Vagina (tissue), 2 donors: ENCODE measurements around the gene RPS6KA5.

Source experiments
- CTCF ChIP-seq, 3 experiments: fragments of 450-650 bp in 2 of 3; fragments of 200-600 bp in 1 of 3; sonication (generic) in 1 of 3; IDR thresholded peaks; one replicate each; pipeline ENCODE4 v1.5.1; 2017 to 2019; ENCODE audit warnings: antibody characterized with exemption in 3 of 3, mild to moderate bottlenecking in 2 of 3, moderate library complexity in 2 of 3
- POLR2A ChIP-seq, 2 donors: fragments of 450-650 bp; IDR thresholded peaks; one replicate each; pipeline ENCODE4 v1.6.1; 2017; ENCODE audit warnings: antibody characterized with exemption in 2 of 2, mild to moderate bottlenecking in 2 of 2, moderate library complexity in 2 of 2
- POLR2AphosphoS5 ChIP-seq, 2 donors: sonication (generic); formaldehyde crosslinking; IDR thresholded peaks; one replicate each; pipeline ENCODE4 v1.9.0; 2017; ENCODE audit warnings: antibody characterized with exemption in 2 of 2, mild to moderate bottlenecking in 2 of 2, low read depth in 1 of 2; ENCODE audit not compliant: insufficient read depth in 1 of 2

GRCh38 chr14:91046488-91047072 is 13.9 kb downstream of the RPS6KA5 start:
- TF ChIP-seq CTCF (IDR thresholded peaks at IDR 0.05) (no peak), POLR2A (IDR thresholded peaks at IDR 0.05) (no peak), POLR2AphosphoS5 (IDR thresholded peaks at IDR 0.05; ENCODE audit: insufficient read depth in 1 of 2, low read depth in 1 of 2) (no peak)
